ENCODE measurements around the gene HRH4. TPM values are rescaled to one million over a fixed set of nuclear protein-coding genes. Genes with fewer than 3 reads are reported as not detected.

HRH4 gene
- total RNA-seq, 1 experiment from 2014 or later: 0.15 TPM

DNA sequence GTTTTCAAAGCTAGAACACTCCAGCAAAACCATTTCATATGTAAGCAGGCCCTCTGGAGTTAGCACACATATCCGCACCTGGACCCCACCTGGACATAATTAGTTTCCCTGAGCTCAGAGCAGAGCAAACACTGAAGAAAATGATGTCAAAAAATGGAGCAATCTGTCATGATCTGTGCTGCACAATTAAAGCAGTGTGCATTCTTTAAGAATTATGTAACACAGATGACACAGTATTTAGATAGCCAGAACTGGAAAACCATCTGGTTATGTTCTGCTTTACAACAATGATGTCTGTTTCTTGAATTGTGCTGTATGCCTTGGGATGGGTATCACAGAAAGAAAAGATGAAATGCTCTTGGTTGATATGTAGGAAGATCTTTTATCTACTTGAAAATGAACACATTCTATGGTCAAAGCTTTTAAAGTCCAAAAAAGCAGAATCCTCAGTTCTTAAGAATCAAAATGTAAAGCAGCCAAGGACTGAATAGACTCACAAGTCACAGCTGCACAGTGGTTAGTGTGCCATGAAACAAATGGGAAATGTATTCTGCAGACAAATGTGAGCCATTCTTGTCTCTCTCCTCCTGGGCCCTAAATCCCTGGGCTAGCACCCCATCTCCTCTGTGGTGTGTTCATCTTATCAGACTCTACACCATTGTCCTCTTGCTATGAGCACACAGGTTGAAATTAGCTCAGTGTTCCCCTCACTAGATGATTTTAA, 36.8 kb downstream of the HRH4 start:
- TF ChIP-seq EZH2 (IDR thresholded peaks at IDR 0.05; ENCODE audit: borderline replicate concordance, low read depth, low read length, poor library complexity, severe bottlenecking): no peak
- no peak for TF ChIP-seq CTCF (conservative IDR thresholded peaks at IDR 0.05; ENCODE audit: low read depth, low read length)
- BruUV-seq (replicated peaks): no TSS peak
- peaks cover 5% of the 10 kb centered on the region for H3K27me3 ChIP-seq (replicated peaks; ENCODE audit: insufficient read depth, low read depth, low read length, poor library complexity)
- H3K4me1 ChIP-seq (ENCODE audit: insufficient read depth, low read length, poor library complexity, severe bottlenecking): no peaks in the 10 kb centered on the region
- H3K9me3 ChIP-seq (ENCODE audit: low read depth, low read length, poor library complexity, severe bottlenecking): no peaks in the 10 kb centered on the region
- no peak overlapping the region for H3K4me3 ChIP-seq (ENCODE audit: low read depth, low read length, poor library complexity, severe bottlenecking)
- no peak for DNase-seq (ENCODE audit: low spot score)
- H3K27ac ChIP-seq (ENCODE audit: low read depth, low read length, poor library complexity, severe bottlenecking): no peak overlapping the region
- CTCF ChIA-PET: no interaction called here
- H3K36me3 ChIP-seq (ENCODE audit: insufficient read depth, low read length, poor library complexity, severe bottlenecking): no peaks in the 10 kb centered on the region
- intact Hi-C loops (cut with micrococcal nuclease; ENCODE audit: unreplicated experiment): no loop called here
- POLR2A ChIA-PET (ENCODE audit: low non-redundant PET): no interaction called here

GRCh38 chr18:24499814-24500213, 39.4 kb downstream of the HRH4 start:
- TF ChIP-seq CTCF (conservative IDR thresholded peaks at IDR 0.05; ENCODE audit: low read depth, low read length): no peak
- no peak for TF ChIP-seq EZH2 (IDR thresholded peaks at IDR 0.05; ENCODE audit: borderline replicate concordance, low read depth, low read length, poor library complexity, severe bottlenecking)
- Histone ChIP-seq H3K27ac (ENCODE audit: low read depth, low read length, poor library complexity, severe bottlenecking) (no peak overlapping the region), H3K4me3 (ENCODE audit: low read depth, low read length, poor library complexity, severe bottlenecking) (no peak overlapping the region), H3K9me3 (ENCODE audit: low read depth, low read length, poor library complexity, severe bottlenecking) (no peaks in the 10 kb centered on the region), H3K36me3 (ENCODE audit: insufficient read depth, low read length, poor library complexity, severe bottlenecking) (no peaks in the 10 kb centered on the region), H3K4me1 (ENCODE audit: insufficient read depth, low read length, poor library complexity, severe bottlenecking) (no peaks in the 10 kb centered on the region), H3K27me3 (replicated peaks; ENCODE audit: insufficient read depth, low read depth, low read length, poor library complexity) (no peaks in the 10 kb centered on the region)
- POLR2A ChIA-PET (ENCODE audit: low non-redundant PET): no interaction called here
- intact Hi-C loops (cut with micrococcal nuclease; ENCODE audit: unreplicated experiment): loop anchor here (10.0 kb wide), 1 partner anchor 65 kb away; no protein-coding TSS in a partner anchor
- CTCF ChIA-PET: interaction anchor here (0.7 to 1.0 kb wide), 2 partner anchors 11 to 41 kb away, joined by 3 to 5 read pairs; no protein-coding TSS in a partner anchor
- BruUV-seq (replicated peaks): no TSS peak
- DNase-seq (ENCODE audit: low spot score): no peak

DNA sequence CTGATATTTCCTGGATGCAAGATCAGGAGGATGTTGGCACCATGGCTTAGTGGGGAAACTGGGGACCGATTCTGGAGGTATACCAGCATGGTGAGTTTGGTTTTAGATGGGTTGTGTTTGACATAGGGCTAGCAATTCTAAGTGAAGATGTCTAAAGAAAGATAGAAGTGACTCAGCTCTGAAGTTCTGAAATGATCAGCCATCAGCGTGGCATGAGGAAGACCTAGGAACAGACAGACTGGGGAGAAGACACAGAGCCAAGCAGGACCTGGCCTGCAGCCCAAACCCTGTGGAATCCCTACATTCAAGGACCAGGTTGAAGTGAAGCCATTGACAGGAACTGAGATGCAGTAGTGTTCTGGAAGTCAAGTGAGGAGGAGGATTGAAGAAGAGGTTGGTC, 39.8 kb downstream of the HRH4 start:
- no peaks in the 10 kb centered on the region for H3K27me3 ChIP-seq (replicated peaks; ENCODE audit: insufficient read depth, low read depth, low read length, poor library complexity)
- no peaks in the 10 kb centered on the region for H3K9me3 ChIP-seq (ENCODE audit: low read depth, low read length, poor library complexity, severe bottlenecking)
- intact Hi-C loops (cut with micrococcal nuclease; ENCODE audit: unreplicated experiment): loop anchor here (10.0 kb wide), 1 partner anchor 65 kb away; no protein-coding TSS in a partner anchor
- H3K4me3 ChIP-seq (ENCODE audit: low read depth, low read length, poor library complexity, severe bottlenecking): no peak overlapping the region
- ChIA-PET CTCF (interaction anchor here (1.0 kb wide), 1 partner anchor 11 kb away, joined by 3 read pairs; no protein-coding TSS in a partner anchor), POLR2A (ENCODE audit: low non-redundant PET) (no interaction called here)
- H3K27ac ChIP-seq (ENCODE audit: low read depth, low read length, poor library complexity, severe bottlenecking): no peak overlapping the region
- no peaks in the 10 kb centered on the region for H3K4me1 ChIP-seq (ENCODE audit: insufficient read depth, low read length, poor library complexity, severe bottlenecking)
- BruUV-seq (replicated peaks): no TSS peak
- no peaks in the 10 kb centered on the region for H3K36me3 ChIP-seq (ENCODE audit: insufficient read depth, low read length, poor library complexity, severe bottlenecking)
- no peak for DNase-seq (ENCODE audit: low spot score)
- TF ChIP-seq CTCF (conservative IDR thresholded peaks at IDR 0.05; ENCODE audit: low read depth, low read length) (no peak), EZH2 (IDR thresholded peaks at IDR 0.05; ENCODE audit: borderline replicate concordance, low read depth, low read length, poor library complexity, severe bottlenecking) (no peak)

Measured in A673 (cell line).